H9 (cell line): ENCODE measurements around the gene BCAR1. TPM values are rescaled to one million over a fixed set of nuclear protein-coding genes. Genes with fewer than 3 reads are reported as not detected.

ENCODE experiments used
- DNase-seq: peaks from one replicate; pipeline ENCODE4 v3.0.0-alpha.2; 2017
- H2AFZ ChIP-seq: one replicate; pipeline ENCODE4 v1.6.1; 2013; ENCODE audit warnings: mild to moderate bottlenecking, low read length, control low read depth, moderate library complexity
- H2AK5ac ChIP-seq: 2 replicates; pipeline ENCODE4 v1.6.1; 2013; ENCODE audit warnings: low read length, control low read depth, mixed read lengths; ENCODE audit not compliant: insufficient read length
- H2BK120ac ChIP-seq: one replicate; pipeline ENCODE4 v1.6.1; 2013; ENCODE audit warnings: low read depth, mild to moderate bottlenecking, low read length, control low read depth, inconsistent platforms; ENCODE audit not compliant: poor library complexity, severe bottlenecking
- H2BK12ac ChIP-seq: 2 replicates; pipeline ENCODE4 v1.6.1; 2013; ENCODE audit warnings: low read length, control low read depth, mixed read lengths, low read depth; ENCODE audit not compliant: insufficient read length
- H2BK15ac ChIP-seq: 2 replicates; pipeline ENCODE4 v1.6.1; 2013; ENCODE audit warnings: low read depth, low read length, control low read depth
- H2BK20ac ChIP-seq: one replicate; pipeline ENCODE4 v1.6.1; 2013; ENCODE audit warnings: low read depth, mild to moderate bottlenecking, low read length, control low read depth, inconsistent platforms; ENCODE audit not compliant: poor library complexity, severe bottlenecking
- H2BK5ac ChIP-seq: 2 replicates; pipeline ENCODE4 v1.6.1; 2013; ENCODE audit warnings: low read length, control low read depth, mixed read lengths; ENCODE audit not compliant: insufficient read length
- H3K14ac ChIP-seq: 2 replicates; pipeline ENCODE4 v1.6.1; 2013; ENCODE audit warnings: low read length, control low read depth; ENCODE audit not compliant: insufficient read depth
- H3K18ac ChIP-seq: 2 replicates; pipeline ENCODE4 v1.6.1; 2013; ENCODE audit warnings: low read depth, mild to moderate bottlenecking, mixed read lengths, low read length, control low read depth; ENCODE audit not compliant: insufficient read length
- H3K23ac ChIP-seq: 2 replicates; pipeline ENCODE4 v1.6.1; 2013; ENCODE audit warnings: low read length, control low read depth, mixed read lengths, low read depth; ENCODE audit not compliant: insufficient read length
- H3K23me2 ChIP-seq: 2 replicates; pipeline ENCODE4 v1.6.1; 2013; ENCODE audit warnings: low read depth, mild to moderate bottlenecking, mixed read lengths, low read length, control low read depth; ENCODE audit not compliant: insufficient read length, poor library complexity, severe bottlenecking
- H3K27ac ChIP-seq: 2 replicates; pipeline ENCODE4 v1.5.1; 2013; ENCODE audit warnings: low read length, control low read depth, mixed read lengths, low read depth; ENCODE audit not compliant: insufficient read length
- H3K27me3 ChIP-seq: 2 replicates; pipeline ENCODE4 v1.6.1; 2013; ENCODE audit warnings: low read length, control low read depth, inconsistent platforms; ENCODE audit not compliant: insufficient read depth
- H3K4ac ChIP-seq: 2 replicates; pipeline ENCODE4 v1.6.1; 2013; ENCODE audit warnings: low read depth, mild to moderate bottlenecking, control low read depth, inconsistent platforms, low read length, moderate library complexity
- H3K4me1 ChIP-seq: 2 replicates; pipeline ENCODE4 v1.6.1; 2013; ENCODE audit warnings: low read length, control low read depth, inconsistent platforms; ENCODE audit not compliant: insufficient read depth
- H3K4me2 ChIP-seq: 2 replicates; pipeline ENCODE4 v1.6.1; 2013; ENCODE audit warnings: low read length, control low read depth, mixed read lengths; ENCODE audit not compliant: insufficient read length, insufficient read depth
- H3K56ac ChIP-seq: 2 replicates; pipeline ENCODE4 v1.6.1; 2013; ENCODE audit warnings: low read depth, mild to moderate bottlenecking, mixed read lengths, low read length, control low read depth; ENCODE audit not compliant: insufficient read length
- H3K79me1 ChIP-seq: 2 replicates; pipeline ENCODE4 v1.6.1; 2013; ENCODE audit warnings: low read depth, mild to moderate bottlenecking, moderate library complexity, low read length, control low read depth, inconsistent platforms; ENCODE audit not compliant: insufficient read depth, poor library complexity, severe bottlenecking
- H3K79me2 ChIP-seq: 2 replicates; pipeline ENCODE4 v1.6.1; 2013; ENCODE audit warnings: low read length, control low read depth, inconsistent platforms; ENCODE audit not compliant: insufficient read depth
- H3K9ac ChIP-seq: 2 replicates; pipeline ENCODE4 v1.6.1; 2013; ENCODE audit warnings: low read length, control low read depth, mixed read lengths; ENCODE audit not compliant: insufficient read length; ENCODE audit errors: extremely low read depth
- H3K9me3 ChIP-seq: one replicate; pipeline ENCODE4 v1.6.1; 2013; ENCODE audit warnings: low read depth, low read length, inconsistent platforms; ENCODE audit not compliant: control insufficient read depth
- H3T11ph ChIP-seq: one replicate; pipeline ENCODE4 v1.6.1; 2013; ENCODE audit warnings: mild to moderate bottlenecking, low read length, control low read depth, inconsistent platforms
- H4K20me1 ChIP-seq: one replicate; pipeline ENCODE4 v1.6.1; 2013; ENCODE audit not compliant: control insufficient read depth, insufficient read length, insufficient read depth
- H4K5ac ChIP-seq: 2 replicates; pipeline ENCODE4 v1.6.1; 2013; ENCODE audit warnings: low read depth, mild to moderate bottlenecking, mixed read lengths, low read length, control low read depth; ENCODE audit not compliant: insufficient read length
- H4K8ac ChIP-seq: replicated peaks from 2 replicates; pipeline ENCODE4 v1.6.1; 2013; ENCODE audit warnings: low read length, control low read depth, mixed read lengths, low read depth; ENCODE audit not compliant: insufficient read length
- H4K91ac ChIP-seq: 2 replicates; pipeline ENCODE4 v1.6.1; 2013; ENCODE audit warnings: low read depth, mild to moderate bottlenecking, moderate library complexity, mixed read lengths, low read length, control low read depth; ENCODE audit not compliant: insufficient read length
- H3K27ac Mint-ChIP-seq, 3 experiments: 2 replicates in 2 of 3; 3 replicates in 1 of 3; pipeline ENCODE4 v1.8.0; 2020 to 2021; ENCODE audit warnings: mixed read lengths in 3 of 3, mild to moderate bottlenecking in 1 of 3, moderate library complexity in 1 of 3
- H3K27me3 Mint-ChIP-seq: 2 replicates; pipeline ENCODE4 v1.8.0; 2021; ENCODE audit warnings: low read depth, mild to moderate bottlenecking, moderate library complexity, mixed read lengths
- H3K36me3 Mint-ChIP-seq, 3 experiments: 2 replicates in 2 of 3; 3 replicates in 1 of 3; pipeline ENCODE4 v1.8.0; 2020 to 2021; ENCODE audit warnings: low read depth in 3 of 3, mixed read lengths in 3 of 3; ENCODE audit not compliant: insufficient read depth in 1 of 3
- H3K4me1 Mint-ChIP-seq, 2 experiments: 2 replicates each; pipeline ENCODE4 v1.8.0; 2020; ENCODE audit warnings: mixed read lengths in 2 of 2
- H3K4me3 Mint-ChIP-seq, 2 experiments: 2 replicates in 1 of 2; 3 replicates in 1 of 2; pipeline ENCODE4 v1.8.0; 2020 to 2021; ENCODE audit warnings: mild to moderate bottlenecking in 2 of 2, mixed read lengths in 2 of 2, moderate library complexity in 1 of 2
- H3K9me3 Mint-ChIP-seq, 2 experiments: 2 replicates in 1 of 2; 3 replicates in 1 of 2; pipeline ENCODE4 v1.8.0; 2020; ENCODE audit warnings: mild to moderate bottlenecking in 2 of 2, mixed read lengths in 2 of 2, moderate library complexity in 1 of 2
- CTCF ChIP-seq: fragments of 200-600 bp; sonication (generic); conservative IDR thresholded peaks from 3 replicates; pipeline ENCODE4 v1.8.0; 2021; ENCODE audit warnings: antibody characterized with exemption, mild to moderate bottlenecking
- WGBS: extraction: QIAGEN DNeasy Blood & Tissue Kit; methylation state at CpG from one replicate; pipeline ENCODE4 v1.1.7; 2013; ENCODE audit warnings: missing lambda C conversion rate, low lambda C conversion rate, mixed read lengths; ENCODE audit not compliant: insufficient read length; ENCODE audit errors: extremely low coverage; 5-methylcytosine and 5-hydroxymethylcytosine counted together
- total RNA-seq: library from RNA; stranded (reverse); gene quantifications from 2 replicates; pipeline ENCODE4 v1.2.1, GENCODE V29; 2021

Gene BCAR1
- total RNA-seq, 1 experiment from 2014 or later: 97.1 TPM

- H2AK5ac ChIP-seq: no peak overlapping the region
- Mint-ChIP-seq H3K9me3 (no peaks in the 10 kb centered on the region), H3K36me3 (peaks cover 5 to 9% (median 6%) of the 10 kb centered on the region in 3 experiments; a peak in 5 of 7 replicates), H3K4me1 (peaks cover 50 to 52% of the 10 kb centered on the region in 2 experiments), H3K4me3 (peak overlapping the region; percentile 19 to 54; a peak in 3 of 5 replicates), H3K27me3 (no peaks in the 10 kb centered on the region), H3K27ac (peak overlapping the region; percentile 32 to 96 (median 76); a peak in 4 of 7 replicates)
- H3K23ac ChIP-seq: no peak overlapping the region
- H2AFZ ChIP-seq: no peak overlapping the region
- H3T11ph ChIP-seq: no peak overlapping the region
- H3K23me2 ChIP-seq: peaks cover 13% of the 10 kb centered on the region
- no CpG with 5 or more reads among the region's 14 CpGs for whole genome bisulfite sequencing
- peak overlapping the region; percentile 2 for H2BK5ac ChIP-seq
- no peaks in the 10 kb centered on the region for H3K9me3 ChIP-seq
- no peak overlapping the region for H3K18ac ChIP-seq
- no peak overlapping the region for H3K9ac ChIP-seq
- peaks cover 30% of the 10 kb centered on the region; the same call in 1 of the 2 replicates for H3K79me2 ChIP-seq
- peak; percentile 28 for DNase-seq
- no peak overlapping the region for H4K91ac ChIP-seq
- no peak overlapping the region for H3K4me2 ChIP-seq
- TF ChIP-seq CTCF: no peak
- H4K5ac ChIP-seq: no peak overlapping the region
- H3K27ac ChIP-seq: no peak overlapping the region
- H4K8ac ChIP-seq: no peak overlapping the region
- peaks cover 15% of the 10 kb centered on the region for H3K79me1 ChIP-seq
- peaks cover 6% of the 10 kb centered on the region for H4K20me1 ChIP-seq
- H3K4ac ChIP-seq: no peak overlapping the region
- H3K27me3 ChIP-seq: no peaks in the 10 kb centered on the region
- no peak overlapping the region for H2BK12ac ChIP-seq
- H3K14ac ChIP-seq: no peak overlapping the region; the same call in 1 of the 2 replicates
- H3K4me1 ChIP-seq: peaks cover 6% of the 10 kb centered on the region; the same call in 1 of the 2 replicates
- H2BK120ac ChIP-seq: no peak overlapping the region
- no peak overlapping the region for H3K56ac ChIP-seq
- H2BK20ac ChIP-seq: no peak overlapping the region
- H2BK15ac ChIP-seq: no peak overlapping the region
Observed at GRCh38 chr16:75262104-75262799, 10.8 kb upstream of the BCAR1 start.
